ENCODE measurements around the gene BIRC7.

DNA sequence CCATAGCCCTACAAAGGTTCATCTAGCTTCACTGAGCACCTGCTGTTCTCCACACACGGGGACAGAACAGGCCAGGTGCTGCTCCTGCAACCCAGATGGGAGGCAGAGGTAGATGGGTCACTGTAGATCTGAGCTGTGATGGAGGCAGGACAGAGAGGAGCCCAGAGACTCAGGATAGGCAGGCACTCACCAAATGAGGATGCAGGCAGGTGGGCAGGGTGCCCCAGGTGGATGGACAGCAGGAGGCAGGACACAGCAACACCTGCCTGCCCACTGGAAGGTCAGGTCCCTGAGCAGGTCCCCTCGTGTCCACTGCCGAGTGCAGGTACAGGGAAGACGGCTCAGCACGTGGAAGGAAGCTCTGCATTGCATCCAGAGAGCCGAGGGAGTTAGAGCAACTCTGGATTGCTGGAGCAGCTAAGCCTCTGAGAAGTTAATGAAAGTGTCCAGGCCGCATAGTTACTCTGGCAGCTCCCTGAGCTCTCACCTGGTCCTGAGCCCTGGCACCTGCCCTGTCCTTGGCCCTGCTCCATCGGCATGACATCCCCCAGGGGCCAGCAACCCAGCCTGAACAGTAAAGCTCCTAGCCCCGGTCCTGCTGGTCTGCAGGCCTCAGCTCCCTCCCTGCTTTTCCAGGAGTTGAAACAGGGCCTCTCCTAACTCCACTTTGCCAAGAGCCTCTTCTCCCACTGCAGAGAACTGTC is 14.9 kb upstream of the BIRC7 start:
- TF ChIP-seq POLR2A (IDR thresholded peaks at IDR 0.05; ENCODE audit: low read depth, low read length) (no peak), POLR2AphosphoS5 (IDR thresholded peaks at IDR 0.05; ENCODE audit: low read depth, low read length) (no peak), TAF1 (IDR thresholded peaks at IDR 0.05; ENCODE audit: low read depth, low read length) (no peak)
